GM12865 (cell line): ENCODE data around the gene C6orf62.
"Not testable (repeated sequence)": the region's sequence is repeated elsewhere in the genome, so short reads cannot be mapped to it uniquely, and the experiment has no call there.

Experiments used
- DNase-seq: peaks from one replicate; pipeline ENCODE4 v3.0.0; 2010; ENCODE audit warnings: low read depth
- H3K4me3 ChIP-seq: 2 replicates; pipeline ENCODE4 v1.5.1; 2011; ENCODE audit warnings: mild to moderate bottlenecking, low read depth, low read length, control low read depth
- TF ChIP-seq, protein P1 (sequence below): IDR thresholded peaks from 2 replicates; pipeline ENCODE4 v1.5.1; 2011; ENCODE audit warnings: low read length, control low read depth, low read depth, inconsistent platforms; ENCODE audit not compliant: insufficient read depth; ENCODE audit errors: missing control alignments

Gene C6orf62

DNA sequence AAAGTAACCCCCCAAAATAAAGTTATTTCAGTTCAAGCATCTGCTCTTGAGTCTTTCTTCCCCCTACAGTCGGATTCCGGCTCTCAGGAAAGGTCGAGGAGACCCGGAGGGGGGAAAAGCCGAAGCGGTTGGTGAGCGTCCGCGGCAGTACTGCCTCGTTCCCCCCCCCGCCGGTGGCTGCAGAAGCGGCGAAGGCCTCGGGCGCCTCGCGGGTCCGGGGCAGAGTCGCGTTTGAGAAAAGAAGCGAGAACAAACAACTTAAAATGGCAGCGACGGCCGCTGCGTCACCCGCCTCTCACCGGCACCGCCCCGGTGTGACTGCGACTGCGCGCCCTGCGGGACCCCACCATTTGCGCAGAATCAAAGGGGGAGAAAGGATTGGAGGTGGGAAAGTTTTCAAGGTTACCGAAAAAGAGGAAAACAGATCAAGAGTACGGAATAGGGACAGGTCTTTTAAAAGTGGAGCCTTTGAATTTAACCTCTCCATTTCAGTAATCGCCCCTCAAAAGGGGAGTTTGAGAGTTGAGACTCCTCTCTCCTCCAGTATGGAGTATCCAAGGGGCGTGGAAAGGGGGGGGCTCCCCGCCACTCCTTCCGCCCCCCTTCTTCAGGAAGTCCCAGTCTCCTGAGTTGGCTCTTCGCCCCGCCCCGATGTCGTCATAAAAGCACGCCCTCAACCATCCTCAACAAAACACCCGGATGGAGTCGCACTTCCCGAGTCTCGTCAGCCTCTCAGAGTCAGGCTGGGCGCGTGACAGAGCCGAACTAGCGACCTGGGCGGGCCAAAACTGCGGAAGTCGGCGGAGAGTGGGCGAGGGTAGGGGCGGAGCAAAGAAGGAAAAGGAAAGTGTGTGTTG lies 1.9 kb upstream of the C6orf62 start:
- H3K4me3 ChIP-seq, result peak overlapping the region; percentile 95
- peak; percentile 100 for DNase-seq
- TF ChIP-seq, protein P1, sequence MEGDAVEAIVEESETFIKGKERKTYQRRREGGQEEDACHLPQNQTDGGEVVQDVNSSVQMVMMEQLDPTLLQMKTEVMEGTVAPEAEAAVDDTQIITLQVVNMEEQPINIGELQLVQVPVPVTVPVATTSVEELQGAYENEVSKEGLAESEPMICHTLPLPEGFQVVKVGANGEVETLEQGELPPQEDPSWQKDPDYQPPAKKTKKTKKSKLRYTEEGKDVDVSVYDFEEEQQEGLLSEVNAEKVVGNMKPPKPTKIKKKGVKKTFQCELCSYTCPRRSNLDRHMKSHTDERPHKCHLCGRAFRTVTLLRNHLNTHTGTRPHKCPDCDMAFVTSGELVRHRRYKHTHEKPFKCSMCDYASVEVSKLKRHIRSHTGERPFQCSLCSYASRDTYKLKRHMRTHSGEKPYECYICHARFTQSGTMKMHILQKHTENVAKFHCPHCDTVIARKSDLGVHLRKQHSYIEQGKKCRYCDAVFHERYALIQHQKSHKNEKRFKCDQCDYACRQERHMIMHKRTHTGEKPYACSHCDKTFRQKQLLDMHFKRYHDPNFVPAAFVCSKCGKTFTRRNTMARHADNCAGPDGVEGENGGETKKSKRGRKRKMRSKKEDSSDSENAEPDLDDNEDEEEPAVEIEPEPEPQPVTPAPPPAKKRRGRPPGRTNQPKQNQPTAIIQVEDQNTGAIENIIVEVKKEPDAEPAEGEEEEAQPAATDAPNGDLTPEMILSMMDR, result no peak

DNA sequence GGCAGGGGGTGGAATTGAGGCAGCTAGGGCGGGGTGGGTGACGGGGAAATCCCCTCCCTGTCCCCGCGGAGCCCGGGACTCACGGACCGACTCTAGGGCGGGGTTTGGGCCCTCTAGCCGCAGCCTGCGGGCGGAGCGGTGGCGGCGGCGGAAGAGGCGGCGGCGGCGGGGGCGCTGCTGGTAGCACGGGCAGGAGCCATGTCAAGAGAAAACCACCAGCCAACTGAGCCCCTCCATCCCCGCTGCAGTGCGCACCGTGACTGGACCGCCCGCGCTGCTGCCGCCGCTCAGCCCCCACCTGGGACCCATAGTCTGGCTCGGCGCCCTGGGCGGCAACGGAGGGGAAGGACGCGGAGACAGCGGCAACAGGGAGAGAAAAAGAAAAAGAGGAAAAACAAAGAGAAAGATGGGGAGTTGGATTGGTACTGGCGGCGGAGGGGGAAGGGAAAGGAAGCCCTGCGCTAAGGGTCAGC lies 1.2 kb upstream of the C6orf62 start:
- peak; percentile 86 for DNase-seq
- H3K4me3 ChIP-seq, result peak overlapping the region; percentile 95
- TF ChIP-seq, protein P1, result no peak

GRCh38 chr6:24718449-24719124 lies 367 bp downstream of the C6orf62 start:
- H3K4me3 ChIP-seq, result peak overlapping the region; percentile 95
- no peak for DNase-seq
- TF ChIP-seq, protein P1, result no peak

DNA sequence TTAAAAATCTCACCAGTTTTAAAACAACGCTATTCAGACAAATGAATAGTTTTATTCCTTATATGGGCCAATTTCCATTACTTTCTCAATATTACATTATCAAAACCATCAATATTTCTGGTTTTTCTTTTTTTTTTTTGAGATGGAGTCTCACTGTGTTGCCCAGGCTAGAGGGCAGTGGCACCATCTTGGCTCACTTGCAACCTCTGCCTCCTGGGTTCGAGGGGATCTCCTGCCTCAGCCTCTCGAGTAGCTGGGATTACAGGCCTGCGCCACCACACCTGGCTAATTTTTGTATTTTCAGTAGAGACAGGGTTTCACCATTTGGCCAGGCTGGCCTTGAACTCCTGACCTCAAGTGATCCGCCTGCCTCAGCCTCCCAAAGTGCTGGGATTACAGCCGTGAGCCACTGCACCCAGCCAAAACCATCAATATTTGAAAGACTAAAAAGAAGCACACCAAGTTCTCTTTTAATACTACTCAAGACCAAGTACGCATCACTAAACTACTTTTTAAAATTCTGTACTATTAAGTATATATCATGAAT lies 2.3 kb downstream of the C6orf62 start:
- not testable (repeated sequence) for DNase-seq
- H3K4me3 ChIP-seq, result peak overlapping the region; percentile 95

GRCh38 chr6:24710519-24711303 lies 8.2 kb downstream of the C6orf62 start:
- no peak for DNase-seq
- H3K4me3 ChIP-seq, result no peak overlapping the region
- TF ChIP-seq, protein P1, result no peak

DNA sequence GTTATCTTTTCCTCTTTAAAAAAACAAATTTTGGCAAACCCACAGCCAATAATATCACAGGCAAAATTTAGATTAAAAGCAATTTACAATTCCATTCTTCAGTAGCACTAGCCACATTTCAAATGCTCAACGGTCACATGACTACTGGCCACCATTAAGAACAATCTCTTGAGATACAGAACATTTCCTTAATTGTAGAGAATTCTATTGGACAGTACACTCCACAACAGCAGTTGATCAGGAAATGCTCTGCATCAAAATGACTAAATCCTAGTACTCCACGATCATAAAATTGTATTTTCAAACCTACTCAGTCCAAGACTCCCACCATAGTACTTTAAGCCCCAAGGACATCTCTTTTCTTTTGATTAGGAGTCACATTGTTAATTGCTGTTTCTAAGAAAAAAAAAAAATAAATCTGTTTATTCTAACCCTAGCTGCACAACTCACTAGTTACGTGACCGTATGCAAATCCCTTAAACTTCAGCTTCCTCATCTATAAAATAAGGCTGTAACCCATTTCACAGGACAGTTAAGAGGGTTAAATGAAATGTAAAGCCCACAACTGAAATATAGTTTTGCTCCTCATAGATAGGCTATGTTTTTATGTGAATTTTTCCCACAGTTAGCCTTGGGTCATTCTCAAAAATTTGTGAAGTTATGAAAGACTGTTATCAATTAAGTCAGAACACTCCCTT lies 9.8 kb downstream of the C6orf62 start:
- TF ChIP-seq, protein P1, result no peak

More for the DNA sequence above, 9.8 kb downstream of the C6orf62 start:
- DNase-seq, result no peak
- H3K4me3 ChIP-seq, result no peak overlapping the region
